Neuron (in vitro differentiated cells): ENCODE measurements around the gene C16orf95.
"Not testable (repeated sequence)": the region's sequence is repeated elsewhere in the genome, so short reads cannot be mapped to it uniquely, and the experiment has no call there.

Experiments
- H2AFZ ChIP-seq: one replicate; pipeline ENCODE4 v1.6.1; 2013; ENCODE audit warnings: low read depth, mild to moderate bottlenecking, inconsistent platforms, low read length, moderate library complexity
- H3K27me3 ChIP-seq: one replicate; pipeline ENCODE4 v1.6.1; 2013; ENCODE audit warnings: low read length; ENCODE audit not compliant: insufficient read depth
- H3K36me3 ChIP-seq: one replicate; pipeline ENCODE4 v1.6.1; 2013; ENCODE audit warnings: low read length; ENCODE audit not compliant: insufficient read depth
- H3K4me1 ChIP-seq: one replicate; pipeline ENCODE4 v1.6.1; 2013; ENCODE audit warnings: low read length; ENCODE audit not compliant: insufficient read depth
- H3K4me3 ChIP-seq: 2 replicates; pipeline ENCODE4 v1.5.1; 2013; ENCODE audit warnings: mild to moderate bottlenecking, low read length, moderate library complexity
- H3K9me3 ChIP-seq: one replicate; pipeline ENCODE4 v1.6.1; 2013; ENCODE audit warnings: low read length

The C16orf95 gene

DNA sequence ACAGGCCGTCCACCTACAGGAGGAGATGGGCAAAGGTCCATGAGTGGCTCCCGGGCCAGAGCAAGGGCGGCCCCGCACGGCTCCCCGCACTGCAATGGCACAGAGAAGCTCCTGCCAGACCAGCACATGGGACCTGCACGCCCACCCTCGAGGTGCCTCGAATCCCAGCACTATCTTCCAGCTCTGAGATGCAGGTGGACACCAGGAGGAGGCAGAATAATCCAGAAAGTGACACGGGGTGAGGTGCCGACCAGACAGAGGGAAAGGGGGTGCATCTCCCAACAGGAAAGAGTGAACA is 26.5 kb upstream of the C16orf95 start:
- H2AFZ ChIP-seq, result no peak overlapping the region
- H3K9me3 ChIP-seq, result no peaks in the 10 kb centered on the region
- no peak overlapping the region for H3K4me3 ChIP-seq
- H3K36me3 ChIP-seq, result peaks cover 29% of the 10 kb centered on the region
- H3K4me1 ChIP-seq, result no peaks in the 10 kb centered on the region
- H3K27me3 ChIP-seq, result no peaks in the 10 kb centered on the region

DNA sequence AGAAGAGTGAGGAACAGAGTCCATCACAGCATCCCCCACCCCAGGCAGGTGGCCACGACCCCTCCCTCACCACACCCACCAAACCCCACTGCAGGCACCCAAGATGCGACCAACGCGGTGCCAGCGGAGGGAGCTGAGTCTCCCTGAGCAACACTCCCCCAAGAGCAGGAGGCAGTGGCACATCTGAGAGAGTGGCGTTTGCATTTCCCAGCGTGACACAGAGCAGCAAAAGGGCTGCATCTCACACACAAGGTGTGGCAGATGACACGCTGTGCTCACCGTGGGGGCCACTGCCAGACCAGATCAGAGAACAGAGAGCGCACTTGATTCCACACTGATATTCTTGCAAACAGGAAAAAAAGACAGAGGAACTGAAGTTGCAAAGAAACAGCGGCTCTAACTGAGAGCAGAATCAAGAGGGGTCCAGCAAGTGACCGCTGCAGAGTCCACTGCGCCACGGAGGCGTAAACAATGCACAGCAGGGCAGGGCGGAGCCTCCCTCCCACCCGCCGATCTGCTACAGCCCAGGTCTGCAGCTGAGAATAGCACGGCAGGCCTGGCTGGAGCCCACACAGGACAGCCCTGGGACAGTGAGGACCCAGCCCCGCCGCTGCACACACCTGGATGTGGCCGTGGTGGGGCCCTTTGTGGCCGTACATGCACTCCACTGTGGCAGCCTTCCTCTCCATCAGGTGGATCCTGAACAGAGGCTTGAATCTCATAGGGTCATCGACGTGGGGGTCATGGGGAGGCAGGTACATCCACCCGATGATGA is 26.0 kb upstream of the C16orf95 start:
- H3K9me3 ChIP-seq, result no peaks in the 10 kb centered on the region
- no peaks in the 10 kb centered on the region for H3K27me3 ChIP-seq
- no peak overlapping the region for H3K4me3 ChIP-seq
- H3K4me1 ChIP-seq, result no peaks in the 10 kb centered on the region
- H2AFZ ChIP-seq, result no peak overlapping the region
- H3K36me3 ChIP-seq, result peaks cover 29% of the 10 kb centered on the region

- Histone ChIP-seq H3K9me3 (no peaks in the 10 kb centered on the region), H3K4me1 (no peaks in the 10 kb centered on the region), H3K36me3 (peaks cover 29% of the 10 kb centered on the region), H3K4me3 (no peak overlapping the region), H2AFZ (no peak overlapping the region), H3K27me3 (no peaks in the 10 kb centered on the region)
Measured at GRCh38 chr16:87342504-87342903, 25.3 kb upstream of the C16orf95 start.

- Histone ChIP-seq H3K27me3 (no peaks in the 10 kb centered on the region), H3K4me3 (no peak overlapping the region), H3K36me3 (peaks cover 21% of the 10 kb centered on the region), H3K4me1 (no peaks in the 10 kb centered on the region), H2AFZ (no peak overlapping the region), H3K9me3 (no peaks in the 10 kb centered on the region)
Measured at GRCh38 chr16:87340198-87340597, 23.0 kb upstream of the C16orf95 start.

- H2AFZ ChIP-seq, H3K9me3 ChIP-seq, H3K4me3 ChIP-seq, H3K4me1 ChIP-seq, H3K27me3 ChIP-seq: not testable (repeated sequence)
- peaks cover 21% of the 10 kb centered on the region for H3K36me3 ChIP-seq
Measured at GRCh38 chr16:87339724-87340105, 22.5 kb upstream of the C16orf95 start.

DNA sequence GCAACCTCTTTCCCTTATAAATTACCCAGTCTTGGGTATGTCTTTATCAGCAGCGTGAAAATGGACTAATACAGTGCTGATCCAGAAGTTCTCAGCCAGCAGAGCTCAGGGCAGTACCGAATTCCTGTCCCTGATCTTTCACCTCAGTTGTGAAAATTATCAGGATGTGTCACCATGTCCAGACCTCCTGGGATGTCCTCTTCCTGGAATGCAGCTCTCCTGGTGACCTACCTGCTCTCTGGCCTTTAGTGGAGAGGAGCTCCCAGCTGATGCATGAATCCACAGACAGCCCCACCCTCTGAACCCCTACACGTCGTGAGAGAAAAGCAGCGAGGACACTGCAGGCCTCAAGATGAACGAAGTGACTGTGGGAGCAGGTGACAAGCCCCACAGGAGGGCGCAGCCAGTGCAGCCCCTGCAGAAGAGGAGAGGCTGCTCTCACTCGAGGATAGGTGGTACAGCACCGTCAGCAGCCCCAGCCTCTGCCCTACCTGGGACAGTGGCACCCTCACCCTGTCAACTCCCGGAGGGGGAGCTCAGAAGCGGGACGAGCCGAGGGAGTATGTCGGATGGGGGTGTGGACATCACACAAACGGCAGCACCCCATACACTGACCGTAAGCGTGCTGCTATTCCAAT is 22.0 kb upstream of the C16orf95 start:
- no peaks in the 10 kb centered on the region for H3K4me1 ChIP-seq
- H3K4me3 ChIP-seq, result no peak overlapping the region
- no peaks in the 10 kb centered on the region for H3K9me3 ChIP-seq
- peaks cover 23% of the 10 kb centered on the region for H3K36me3 ChIP-seq
- H2AFZ ChIP-seq, result no peak overlapping the region
- H3K27me3 ChIP-seq, result no peaks in the 10 kb centered on the region

GRCh38 chr16:87338155-87338765 is 21.1 kb upstream of the C16orf95 start:
- no peak overlapping the region for H3K4me3 ChIP-seq
- H2AFZ ChIP-seq, result no peak overlapping the region
- H3K9me3 ChIP-seq, result no peaks in the 10 kb centered on the region
- peaks cover 28% of the 10 kb centered on the region for H3K36me3 ChIP-seq
- no peaks in the 10 kb centered on the region for H3K4me1 ChIP-seq
- H3K27me3 ChIP-seq, result no peaks in the 10 kb centered on the region

DNA sequence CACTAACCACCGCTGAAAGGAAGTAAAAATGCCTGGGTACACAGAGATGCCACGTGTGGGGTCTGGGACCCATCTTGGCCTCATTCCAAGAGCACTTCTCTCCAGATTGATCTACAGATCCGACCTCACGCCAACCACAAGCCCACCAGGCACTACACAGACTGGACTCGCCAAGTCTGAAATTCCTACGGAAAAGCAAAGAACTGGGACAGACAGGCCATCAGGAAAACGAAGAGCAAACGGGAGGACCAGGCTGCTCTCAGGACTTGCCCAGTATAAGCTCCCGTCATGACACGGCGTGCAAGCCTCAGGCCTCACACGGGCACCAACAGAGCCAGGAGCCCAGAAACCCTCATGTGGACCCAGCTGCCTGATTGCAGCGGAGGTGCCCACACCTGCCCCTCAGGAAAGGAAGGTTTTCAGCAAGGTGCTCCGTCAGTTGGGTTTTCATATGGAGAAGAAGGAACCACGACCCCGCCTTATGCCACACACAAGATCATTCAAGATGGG is 20.1 kb upstream of the C16orf95 start:
- Histone ChIP-seq H3K9me3 (no peaks in the 10 kb centered on the region), H3K4me1 (no peaks in the 10 kb centered on the region), H3K4me3 (no peak overlapping the region), H3K27me3 (no peaks in the 10 kb centered on the region), H3K36me3 (peaks cover 24% of the 10 kb centered on the region), H2AFZ (no peak overlapping the region)

GRCh38 chr16:87336434-87337240 is 19.4 kb upstream of the C16orf95 start:
- Histone ChIP-seq H3K4me3 (no peak overlapping the region), H3K27me3 (no peaks in the 10 kb centered on the region), H2AFZ (no peak overlapping the region), H3K36me3 (peaks cover 24% of the 10 kb centered on the region), H3K9me3 (no peaks in the 10 kb centered on the region), H3K4me1 (no peaks in the 10 kb centered on the region)

GRCh38 chr16:87335625-87336433 is 18.6 kb upstream of the C16orf95 start:
- no peak overlapping the region for H2AFZ ChIP-seq

GRCh38 chr16:87334651-87335624 is 17.7 kb upstream of the C16orf95 start:
- Histone ChIP-seq H3K4me3 (no peak overlapping the region), H3K9me3 (no peaks in the 10 kb centered on the region), H2AFZ (no peak overlapping the region), H3K4me1 (no peaks in the 10 kb centered on the region), H3K36me3 (peaks cover 36% of the 10 kb centered on the region), H3K27me3 (no peaks in the 10 kb centered on the region)

More at GRCh38 chr16:87335625-87336433, 18.6 kb upstream of the C16orf95 start:
- Histone ChIP-seq H3K4me3 (no peak overlapping the region), H3K9me3 (no peaks in the 10 kb centered on the region), H3K36me3 (peaks cover 30% of the 10 kb centered on the region), H3K27me3 (no peaks in the 10 kb centered on the region), H3K4me1 (no peaks in the 10 kb centered on the region)
